Inflammatory macrophage (primary cell): Measurements from ENCODE around the gene PLCH1.
A peak's percentile ranks its signal among the peaks of the same experiment; 100 is the strongest.

ENCODE experiments used
- DNase-seq, 2 donors: peaks; one replicate each; pipeline ENCODE4 v3.0.0-alpha.2; 2020 to 2022

Gene PLCH1

GRCh38 chr3:155457591-155457990 is 287.3 kb downstream of the PLCH1 start:
- DNase-seq, result no peak

GRCh38 chr3:155455765-155456164 is 289.1 kb downstream of the PLCH1 start:
- no peak for DNase-seq

DNA sequence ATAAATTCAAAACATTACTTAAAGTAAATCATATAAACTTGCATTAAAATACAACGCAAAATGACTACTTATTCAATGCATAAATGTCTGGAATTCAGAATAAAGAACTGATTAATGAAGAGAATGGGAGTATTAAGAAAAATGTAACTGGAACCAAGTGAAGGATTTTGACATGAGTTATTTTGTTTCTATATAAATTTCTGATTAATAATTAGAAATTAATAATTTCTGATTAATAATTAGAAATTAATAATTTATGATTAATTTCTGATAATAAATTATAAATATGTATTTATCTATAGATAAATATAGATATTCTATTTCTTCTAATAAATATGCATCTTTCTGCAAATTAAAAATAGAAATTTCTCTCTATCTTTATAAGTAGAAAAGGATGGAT is 291.4 kb downstream of the PLCH1 start:
- DNase-seq, result no peak

- DNase-seq, result no peak
These were observed 295.1 kb downstream of the PLCH1 start for GRCh38 chr3:155449613-155450267.

DNA sequence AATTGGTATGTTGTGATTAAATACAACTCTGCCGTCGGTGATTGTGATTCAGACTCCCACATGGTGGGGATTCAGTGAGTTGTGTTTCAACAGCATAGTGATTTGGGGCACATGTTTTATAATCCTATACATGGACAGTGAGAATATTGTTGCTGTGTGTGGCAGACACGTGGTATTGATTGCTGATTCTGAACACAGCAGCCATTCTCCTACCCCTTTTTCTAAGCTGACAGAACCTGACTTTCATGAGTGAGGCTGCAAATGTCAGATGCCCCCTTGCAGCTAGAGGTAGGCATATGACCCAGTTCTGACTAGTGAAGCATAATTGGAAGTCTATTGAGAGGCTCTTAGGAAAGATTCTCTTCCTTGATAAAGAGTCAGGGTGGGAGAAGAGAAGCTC is 296.3 kb downstream of the PLCH1 start:
- no peak for DNase-seq

- no peak for DNase-seq
These were observed 298.5 kb downstream of the PLCH1 start for GRCh38 chr3:155446366-155446765.

GRCh38 chr3:155444771-155445170 is 300.1 kb downstream of the PLCH1 start:
- no peak for DNase-seq

GRCh38 chr3:155443815-155444214 is 301.1 kb downstream of the PLCH1 start:
- DNase-seq, result no peak

DNA sequence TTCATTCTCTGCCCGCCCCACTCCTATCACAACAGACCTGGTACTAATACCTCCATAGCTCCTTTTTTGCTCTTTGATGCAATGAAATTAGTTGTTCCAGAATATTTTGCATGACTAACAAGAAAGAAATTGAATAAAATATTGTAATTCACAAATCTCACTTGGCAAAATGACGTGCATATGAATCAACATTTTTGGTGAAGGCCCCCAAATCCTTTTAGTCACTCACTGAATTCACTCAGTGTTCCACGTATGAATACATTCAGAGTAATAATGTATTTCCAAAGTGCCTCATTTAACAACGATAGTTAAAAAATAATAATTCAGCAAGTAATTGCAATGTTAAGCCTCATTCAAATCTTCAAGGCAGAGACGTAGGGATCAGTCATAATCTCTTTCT is 302.8 kb downstream of the PLCH1 start:
- no peak for DNase-seq

DNA sequence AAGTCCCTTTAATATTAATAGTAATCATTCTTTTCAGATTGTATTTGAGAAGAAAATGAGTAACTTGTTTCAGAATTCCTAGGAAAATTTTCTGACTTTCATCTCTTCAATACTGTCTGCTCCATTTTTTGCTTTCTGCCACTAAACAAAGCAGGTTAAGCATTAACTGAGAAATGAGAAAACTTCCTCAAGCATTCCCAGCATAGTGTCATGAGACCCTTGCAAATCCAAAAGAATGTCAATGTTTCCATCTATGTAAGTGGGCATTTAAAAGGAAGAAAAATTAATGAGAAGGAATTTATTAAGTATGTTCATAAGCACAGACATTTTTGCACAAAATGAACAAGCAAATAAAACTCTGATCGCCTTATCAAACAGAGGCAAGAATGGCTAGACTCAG is 303.4 kb downstream of the PLCH1 start:
- DNase-seq, result no peak

DNA sequence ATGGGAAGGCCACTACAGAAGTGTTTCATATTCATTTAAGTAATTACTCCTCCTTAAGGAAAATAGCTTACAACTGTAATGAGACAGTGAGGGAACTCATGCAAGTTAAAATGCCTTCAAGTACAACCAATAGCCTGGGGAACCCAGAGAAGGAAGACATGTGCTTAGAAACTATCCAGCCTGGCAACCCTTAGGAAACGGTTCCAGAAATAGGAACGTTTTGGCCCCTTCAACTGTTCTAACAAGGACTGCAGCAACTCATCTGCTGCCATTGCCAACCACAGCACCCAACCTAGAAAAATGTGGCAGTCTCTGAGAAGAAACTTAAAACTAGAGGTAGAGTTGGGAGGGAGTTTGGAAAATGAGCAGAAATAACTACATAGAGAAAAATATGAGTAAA is 303.8 kb downstream of the PLCH1 start:
- DNase-seq, result no peak

DNA sequence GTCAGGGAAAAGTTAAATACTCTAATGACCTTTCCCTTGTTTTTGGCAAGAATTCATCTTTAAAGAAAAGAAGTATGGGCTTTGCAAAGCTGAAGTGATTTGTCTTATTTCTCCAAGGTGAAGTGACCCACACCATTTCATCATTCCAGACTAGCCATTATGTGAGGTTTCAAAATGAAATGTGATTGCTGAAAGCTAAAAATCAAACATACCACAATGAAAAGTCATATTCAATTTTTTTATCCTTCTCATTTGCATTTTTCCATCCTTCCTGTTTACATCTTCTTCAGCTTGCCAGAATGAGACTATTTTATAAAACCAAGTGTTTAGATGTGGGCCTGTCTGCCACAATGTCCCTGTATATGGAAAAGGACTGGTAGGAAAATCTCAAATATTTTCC is 309.1 kb downstream of the PLCH1 start:
- no peak for DNase-seq

GRCh38 chr3:155431856-155432570 is 312.9 kb downstream of the PLCH1 start:
- no peak for DNase-seq

GRCh38 chr3:155428563-155428962 is 316.3 kb downstream of the PLCH1 start:
- no peak for DNase-seq

GRCh38 chr3:155426524-155427230 is 318.2 kb downstream of the PLCH1 start:
- DNase-seq, result no peak

GRCh38 chr3:155425396-155425795 is 319.5 kb downstream of the PLCH1 start:
- no peak for DNase-seq

- no peak for DNase-seq
These were observed 320.6 kb downstream of the PLCH1 start for GRCh38 chr3:155424323-155424710.

GRCh38 chr3:155423526-155424322 is 321.1 kb downstream of the PLCH1 start:
- peak in 1 of 2 donors; percentile 3 for DNase-seq

- DNase-seq, result no peak
These were observed 323.9 kb downstream of the PLCH1 start for GRCh38 chr3:155420881-155421486.

- no peak for DNase-seq
These were observed 324.5 kb downstream of the PLCH1 start for GRCh38 chr3:155420406-155420805.

DNA sequence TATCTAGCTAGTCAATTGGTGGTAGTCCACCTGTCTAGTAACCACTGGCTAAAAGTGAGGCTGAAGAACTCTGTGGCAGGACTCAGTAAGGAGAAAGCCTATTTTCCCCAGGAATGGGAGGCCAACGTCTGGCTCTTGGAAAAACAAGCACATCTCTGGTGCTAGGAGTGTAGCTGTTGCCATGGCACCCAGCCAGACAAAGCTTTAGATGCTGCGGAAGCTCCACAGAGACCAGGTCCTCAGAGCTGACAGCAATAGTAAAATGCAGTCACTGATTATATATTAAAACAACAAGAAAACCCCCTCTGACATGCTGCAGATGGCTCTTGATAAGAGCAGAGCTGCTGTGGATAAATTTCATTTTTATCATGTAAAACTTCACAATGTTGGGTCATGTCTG is 326.5 kb downstream of the PLCH1 start:
- DNase-seq, result no peak

DNA sequence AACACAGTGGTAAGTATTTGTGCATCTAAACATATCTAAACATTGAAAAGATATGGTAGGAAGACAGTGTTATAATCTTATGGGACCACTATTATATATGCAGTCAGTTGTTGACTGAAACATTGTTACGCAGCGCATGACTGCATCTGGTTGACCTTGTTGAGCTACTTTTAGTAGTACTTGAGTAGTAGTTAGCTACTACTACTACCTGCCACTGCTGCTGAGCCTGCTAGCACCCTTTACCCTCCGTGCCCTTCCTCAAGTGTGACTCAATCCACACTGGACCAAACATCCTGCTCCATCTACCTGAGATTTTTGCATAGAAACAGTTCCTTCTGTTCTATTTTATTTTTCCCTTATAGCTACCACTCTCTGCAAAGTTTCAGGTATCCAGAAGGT is 327.8 kb downstream of the PLCH1 start:
- no peak for DNase-seq
